ENCODE results near the gene FSTL3. TPM values are rescaled to one million over a fixed set of nuclear protein-coding genes. Genes with fewer than 3 reads are reported as not detected.
"Not testable (repeated sequence)": the region's sequence is repeated elsewhere in the genome, so short reads cannot be mapped to it uniquely, and the experiment has no call there.

Gene FSTL3
- total RNA-seq, 2 experiments from 2014 or later, result 6.2 to 6.5 TPM

GRCh38 chr19:664913-665443 is 11.2 kb upstream of the FSTL3 start:
- DNase-seq, result peak; percentile 81
- Mint-ChIP-seq H3K27me3 (peaks cover 12% of the 10 kb centered on the region), H3K9me3 (no peaks in the 10 kb centered on the region), H3K36me3 (peaks cover 20% of the 10 kb centered on the region), H3K4me3 (peak overlapping the region; percentile 32), H3K27ac (peak overlapping the region; percentile 58), H3K4me1 (peaks cover 13% of the 10 kb centered on the region)

- H3K4me3 Mint-ChIP-seq, H3K4me1 Mint-ChIP-seq, DNase-seq, H3K36me3 Mint-ChIP-seq, H3K27ac Mint-ChIP-seq, H3K9me3 Mint-ChIP-seq: not testable (repeated sequence)
- peaks cover 19% of the 10 kb centered on the region for H3K27me3 Mint-ChIP-seq
These were observed 9.1 kb upstream of the FSTL3 start for GRCh38 chr19:666985-667573.

- not testable (repeated sequence) for H3K4me3 Mint-ChIP-seq, H3K9me3 Mint-ChIP-seq, H3K4me1 Mint-ChIP-seq, H3K27ac Mint-ChIP-seq, H3K36me3 Mint-ChIP-seq, DNase-seq
- H3K27me3 Mint-ChIP-seq, result peaks cover 28% of the 10 kb centered on the region
These were observed 7.3 kb upstream of the FSTL3 start for GRCh38 chr19:668675-669434.

GRCh38 chr19:670609-671075 is 5.5 kb upstream of the FSTL3 start:
- peaks cover 5% of the 10 kb centered on the region for H3K4me1 Mint-ChIP-seq
- no peak overlapping the region for H3K4me3 Mint-ChIP-seq
- H3K27ac Mint-ChIP-seq, result no peak overlapping the region
- no peaks in the 10 kb centered on the region for H3K9me3 Mint-ChIP-seq
- DNase-seq, result no peak
- H3K27me3 Mint-ChIP-seq, result peaks cover 41% of the 10 kb centered on the region
- no peaks in the 10 kb centered on the region for H3K36me3 Mint-ChIP-seq

GRCh38 chr19:674282-675151 is 1.7 kb upstream of the FSTL3 start:
- no peak overlapping the region for H3K4me3 Mint-ChIP-seq
- H3K27me3 Mint-ChIP-seq, result peaks cover 45% of the 10 kb centered on the region
- no peaks in the 10 kb centered on the region for H3K36me3 Mint-ChIP-seq
- DNase-seq, result no peak
- H3K9me3 Mint-ChIP-seq, result no peaks in the 10 kb centered on the region
- H3K4me1 Mint-ChIP-seq, result peaks cover 3% of the 10 kb centered on the region
- no peak overlapping the region for H3K27ac Mint-ChIP-seq

GRCh38 chr19:676007-676338 is 219 bp upstream of the FSTL3 start:
- no peak for DNase-seq
- Mint-ChIP-seq H3K27ac (no peak overlapping the region), H3K9me3 (no peaks in the 10 kb centered on the region), H3K4me1 (peaks cover 3% of the 10 kb centered on the region), H3K27me3 (peaks cover 37% of the 10 kb centered on the region), H3K4me3 (no peak overlapping the region), H3K36me3 (no peaks in the 10 kb centered on the region)

GRCh38 chr19:677201-677600 is 1.0 kb downstream of the FSTL3 start:
- H3K27ac Mint-ChIP-seq, result no peak overlapping the region

GRCh38 chr19:677601-678436 is 1.6 kb downstream of the FSTL3 start:
- Mint-ChIP-seq H3K27ac (no peak overlapping the region), H3K4me3 (no peak overlapping the region)

More at GRCh38 chr19:677201-677600, 1.0 kb downstream of the FSTL3 start:
- Mint-ChIP-seq H3K9me3 (no peaks in the 10 kb centered on the region), H3K4me1 (peaks cover 3% of the 10 kb centered on the region), H3K27me3 (peaks cover 37% of the 10 kb centered on the region), H3K36me3 (peaks cover 1% of the 10 kb centered on the region), H3K4me3 (no peak overlapping the region)
- DNase-seq, result no peak

GRCh38 chr19:678791-679388 is 2.7 kb downstream of the FSTL3 start:
- DNase-seq, result no peak
- no peak overlapping the region for H3K27ac Mint-ChIP-seq
- H3K4me3 Mint-ChIP-seq, result peak overlapping the region; percentile 73
- H3K4me1 Mint-ChIP-seq, result peaks cover 3% of the 10 kb centered on the region
- peaks cover 1% of the 10 kb centered on the region for H3K36me3 Mint-ChIP-seq
- H3K9me3 Mint-ChIP-seq, result no peaks in the 10 kb centered on the region
- peaks cover 27% of the 10 kb centered on the region for H3K27me3 Mint-ChIP-seq

More at GRCh38 chr19:677601-678436, 1.6 kb downstream of the FSTL3 start:
- Mint-ChIP-seq H3K4me1 (peaks cover 3% of the 10 kb centered on the region), H3K27me3 (peaks cover 37% of the 10 kb centered on the region), H3K9me3 (no peaks in the 10 kb centered on the region), H3K36me3 (peaks cover 1% of the 10 kb centered on the region)
- no peak for DNase-seq

GRCh38 chr19:679418-680286 is 3.5 kb downstream of the FSTL3 start:
- peaks cover 23% of the 10 kb centered on the region for H3K27me3 Mint-ChIP-seq
- peak overlapping the region; percentile 60 for H3K27ac Mint-ChIP-seq
- H3K9me3 Mint-ChIP-seq, result no peaks in the 10 kb centered on the region
- peak; percentile 60 for DNase-seq
- H3K4me3 Mint-ChIP-seq, result peak overlapping the region; percentile 73
- peaks cover 3% of the 10 kb centered on the region for H3K4me1 Mint-ChIP-seq
- peaks cover 1% of the 10 kb centered on the region for H3K36me3 Mint-ChIP-seq

- Mint-ChIP-seq H3K4me1 (peaks cover under 1% of the 10 kb centered on the region), H3K36me3 (peaks cover 1% of the 10 kb centered on the region), H3K9me3 (no peaks in the 10 kb centered on the region)
These were observed 4.3 kb downstream of the FSTL3 start for GRCh38 chr19:680287-681028.

GRCh38 chr19:681029-682019 is 5.1 kb downstream of the FSTL3 start:
- DNase-seq, result peak; percentile 93
- H3K36me3 Mint-ChIP-seq, result peaks cover 1% of the 10 kb centered on the region
- H3K4me3 Mint-ChIP-seq, result peak overlapping the region; percentile 92
- H3K27ac Mint-ChIP-seq, result peak overlapping the region; percentile 96
- peaks cover 10% of the 10 kb centered on the region for H3K27me3 Mint-ChIP-seq
- H3K4me1 Mint-ChIP-seq, result no peaks in the 10 kb centered on the region
- H3K9me3 Mint-ChIP-seq, result no peaks in the 10 kb centered on the region

More at GRCh38 chr19:680287-681028, 4.3 kb downstream of the FSTL3 start:
- Mint-ChIP-seq H3K27ac (peak overlapping the region; percentile 96), H3K4me3 (peak overlapping the region; percentile 92), H3K27me3 (peaks cover 16% of the 10 kb centered on the region)
- DNase-seq, result peak; percentile 98
